ENCODE results near the gene FUZ.

DNA sequence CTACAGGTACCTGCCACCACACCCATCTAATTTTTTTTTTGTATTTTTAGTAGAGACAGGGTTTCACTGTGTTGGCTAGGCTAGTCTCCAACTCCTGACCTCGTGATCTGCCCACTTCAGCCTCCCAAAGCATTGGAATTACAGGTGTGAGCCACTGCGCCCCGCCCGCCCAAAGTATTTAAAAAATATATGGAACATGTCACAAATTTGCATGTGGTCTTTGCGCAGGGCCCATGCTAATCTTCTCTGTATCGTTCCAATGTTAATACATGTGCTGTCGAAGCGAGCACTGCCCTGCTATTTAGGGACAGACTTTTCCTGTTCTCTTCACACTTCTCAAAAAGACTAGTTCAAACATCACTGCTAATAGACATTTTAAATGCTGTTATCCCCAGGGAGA is 48.8 kb downstream of the FUZ start:
- TF ChIP-seq, protein P1, sequence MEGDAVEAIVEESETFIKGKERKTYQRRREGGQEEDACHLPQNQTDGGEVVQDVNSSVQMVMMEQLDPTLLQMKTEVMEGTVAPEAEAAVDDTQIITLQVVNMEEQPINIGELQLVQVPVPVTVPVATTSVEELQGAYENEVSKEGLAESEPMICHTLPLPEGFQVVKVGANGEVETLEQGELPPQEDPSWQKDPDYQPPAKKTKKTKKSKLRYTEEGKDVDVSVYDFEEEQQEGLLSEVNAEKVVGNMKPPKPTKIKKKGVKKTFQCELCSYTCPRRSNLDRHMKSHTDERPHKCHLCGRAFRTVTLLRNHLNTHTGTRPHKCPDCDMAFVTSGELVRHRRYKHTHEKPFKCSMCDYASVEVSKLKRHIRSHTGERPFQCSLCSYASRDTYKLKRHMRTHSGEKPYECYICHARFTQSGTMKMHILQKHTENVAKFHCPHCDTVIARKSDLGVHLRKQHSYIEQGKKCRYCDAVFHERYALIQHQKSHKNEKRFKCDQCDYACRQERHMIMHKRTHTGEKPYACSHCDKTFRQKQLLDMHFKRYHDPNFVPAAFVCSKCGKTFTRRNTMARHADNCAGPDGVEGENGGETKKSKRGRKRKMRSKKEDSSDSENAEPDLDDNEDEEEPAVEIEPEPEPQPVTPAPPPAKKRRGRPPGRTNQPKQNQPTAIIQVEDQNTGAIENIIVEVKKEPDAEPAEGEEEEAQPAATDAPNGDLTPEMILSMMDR (conservative IDR thresholded peaks at IDR 0.05), result no peak
- no peak for TF ChIP-seq ZFX (IDR thresholded peaks at IDR 0.05)

Measured in C4-2B (cell line).